GM19025 (cell line): ENCODE measurements around the gene CHST15.

Experiments used
- ATAC-seq: cut with Tn5 transposase; IDR thresholded peaks from one replicate; pipeline ENCODE4 v1.9.1; 2021; ENCODE audit warnings: mild to moderate bottlenecking, low read depth, moderate library complexity; ENCODE audit not compliant: unreplicated experiment

The CHST15 gene

GRCh38 chr10:124003481-124003870, 89.9 kb downstream of the CHST15 start:
- ATAC-seq = no peak

- no peak for ATAC-seq
Measured at GRCh38 chr10:124003070-124003419, 90.4 kb downstream of the CHST15 start.

GRCh38 chr10:124002391-124003069, 90.9 kb downstream of the CHST15 start:
- no peak for ATAC-seq

DNA sequence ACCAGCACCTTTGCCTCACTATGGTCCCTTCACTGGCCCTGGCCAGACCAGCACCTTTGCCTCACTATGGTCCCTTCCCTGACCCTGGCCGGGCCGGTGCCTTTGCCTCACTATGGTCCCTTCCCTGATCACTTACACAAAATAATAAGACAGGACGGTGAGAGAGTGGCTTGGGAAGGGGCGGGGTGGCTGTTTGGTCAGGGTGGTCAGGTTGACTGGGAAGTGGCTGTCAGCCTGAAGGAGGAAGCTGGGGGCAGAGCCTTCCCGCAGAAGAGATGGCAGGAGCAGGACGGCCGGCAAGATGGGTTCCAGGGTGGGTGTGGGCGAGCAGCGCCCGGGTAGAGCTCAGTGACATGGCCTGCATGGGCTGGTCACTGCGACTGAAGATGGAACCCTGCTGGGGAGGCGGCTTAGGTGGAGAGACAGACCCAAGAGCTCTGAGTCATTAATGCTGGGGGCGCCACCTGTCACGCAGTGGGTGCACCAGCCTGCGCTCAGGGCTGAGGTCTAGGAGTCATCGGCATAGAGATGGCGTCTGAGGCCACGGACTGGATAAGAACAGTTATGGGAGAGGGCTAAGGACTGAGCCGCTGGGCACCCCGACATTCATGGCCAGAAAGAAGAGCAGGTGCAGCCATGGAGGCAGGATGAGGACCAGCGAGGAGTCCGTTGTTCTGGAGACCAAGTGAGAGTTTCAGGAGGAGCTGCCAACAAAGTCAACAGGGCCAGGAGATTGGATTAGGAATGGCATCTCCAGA, 91.8 kb downstream of the CHST15 start:
- ATAC-seq = no peak

DNA sequence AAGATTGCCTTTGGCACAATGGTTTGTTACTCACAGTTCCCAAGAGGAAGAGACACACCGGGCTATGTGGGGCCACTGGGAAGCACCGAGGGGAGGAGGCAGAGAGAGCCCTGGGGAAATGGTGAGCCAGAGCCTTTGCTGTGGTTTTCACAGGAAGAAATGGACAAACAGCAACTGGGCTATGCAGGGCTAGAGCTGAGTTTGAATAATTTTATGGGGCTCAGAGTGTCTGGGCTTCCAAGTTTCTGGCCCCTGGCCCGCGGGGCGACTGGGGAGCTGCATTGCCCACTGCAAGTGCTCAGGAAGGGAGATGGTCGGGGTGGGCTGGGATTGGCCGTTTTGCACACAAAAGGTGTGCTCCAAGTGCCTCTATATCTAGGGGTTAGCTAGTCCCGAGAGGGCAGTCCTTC, 92.6 kb downstream of the CHST15 start:
- ATAC-seq = no peak

- no peak for ATAC-seq
Measured at GRCh38 chr10:123999956-124000615, 93.3 kb downstream of the CHST15 start.

DNA sequence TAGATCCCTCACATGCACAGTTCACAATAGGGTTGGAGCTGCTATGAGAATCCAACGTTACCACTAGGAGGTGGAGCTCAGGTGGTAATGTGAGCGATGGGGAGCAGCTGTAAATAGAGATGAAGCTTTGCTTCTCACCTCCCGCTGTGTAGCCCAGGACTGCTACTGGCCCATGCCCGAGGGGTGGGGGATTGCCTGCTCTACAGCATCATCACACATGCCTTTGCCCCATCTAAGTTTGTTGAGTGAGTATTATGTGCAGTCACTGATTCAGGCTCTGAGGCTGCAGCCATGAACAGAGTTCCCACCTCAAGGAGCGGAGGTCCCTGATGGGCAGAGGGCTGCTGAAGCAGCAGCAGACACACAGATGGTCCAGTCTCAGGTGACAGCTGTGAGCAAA, 94.1 kb downstream of the CHST15 start:
- ATAC-seq = no peak

DNA sequence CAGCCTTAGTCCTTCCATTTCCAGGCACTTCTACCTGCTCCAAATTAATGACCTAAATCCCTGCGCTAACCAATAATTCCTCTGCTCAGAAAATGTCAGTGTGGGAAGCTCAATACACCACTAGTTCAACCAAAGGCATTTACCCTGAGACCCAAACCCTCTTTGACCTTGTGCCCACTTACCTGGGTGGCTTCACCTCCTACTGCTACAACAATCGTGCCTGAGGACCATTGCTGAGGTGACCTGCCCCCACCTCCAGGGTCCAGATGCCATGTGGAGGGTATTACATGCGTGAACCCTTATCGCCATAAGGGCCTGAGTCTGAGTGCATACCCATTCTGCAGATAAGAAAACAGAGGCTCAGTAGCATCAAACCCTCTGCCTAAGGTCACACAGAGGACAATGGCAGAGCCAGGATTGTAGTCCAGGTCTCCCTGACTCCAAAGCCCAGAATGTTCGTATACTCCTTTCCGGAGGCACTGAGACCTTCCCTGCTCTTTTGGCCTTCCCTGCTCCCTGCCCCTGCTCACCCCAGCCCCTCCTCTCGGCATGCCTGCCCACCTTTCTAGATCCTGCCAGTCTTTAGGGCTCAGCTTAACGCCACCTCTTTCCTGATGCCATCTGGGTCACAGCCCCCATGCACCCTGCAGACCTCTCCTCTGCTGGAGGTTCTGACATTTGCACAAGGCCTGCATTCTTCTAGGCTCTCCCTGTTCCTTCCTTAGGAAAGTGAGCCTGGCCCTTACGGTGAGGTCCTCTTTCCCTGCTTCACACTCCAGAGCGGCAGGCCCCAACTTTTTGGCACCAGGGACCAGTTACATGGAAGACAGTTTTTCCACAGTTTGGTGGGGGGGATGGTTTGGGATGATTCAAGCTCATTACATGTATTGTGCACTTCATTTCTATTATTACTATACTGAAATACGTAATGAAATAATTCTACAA, 94.9 kb downstream of the CHST15 start:
- no peak for ATAC-seq

DNA sequence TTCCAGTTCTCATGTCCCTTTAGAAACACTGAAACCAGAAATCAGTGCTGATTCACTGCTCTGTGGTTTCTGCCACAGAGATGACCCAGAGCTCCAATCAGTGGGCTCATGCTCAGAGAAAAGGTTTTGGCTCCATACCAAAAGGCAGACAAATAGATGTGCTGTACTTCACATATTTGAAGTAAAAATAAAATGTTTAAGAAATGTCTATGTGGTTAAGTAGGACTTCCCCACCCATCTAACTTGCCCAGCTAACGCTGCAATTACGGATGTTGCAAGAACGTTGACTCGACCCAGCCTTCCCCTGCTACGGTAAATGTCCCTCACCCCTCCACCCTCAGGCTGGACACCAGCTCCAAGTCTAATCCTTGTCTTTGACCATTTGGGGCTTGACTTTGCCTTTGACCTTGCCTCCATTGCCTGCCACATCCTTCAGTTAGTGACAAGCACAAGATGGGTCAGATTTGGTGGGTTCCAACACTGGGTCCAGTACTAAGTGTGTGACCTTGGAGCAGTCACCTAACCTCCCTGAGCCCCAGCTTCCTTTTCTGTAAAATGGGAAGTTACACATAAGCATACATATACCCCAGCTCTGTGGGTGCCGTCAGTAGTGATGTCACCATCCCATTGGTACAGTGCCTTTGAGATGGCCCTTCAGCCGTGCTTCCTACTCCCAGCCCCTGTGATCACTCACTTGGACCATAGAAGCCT, 95.8 kb downstream of the CHST15 start:
- no peak for ATAC-seq

- ATAC-seq = no peak
Measured at GRCh38 chr10:123997013-123997412, 96.4 kb downstream of the CHST15 start.

DNA sequence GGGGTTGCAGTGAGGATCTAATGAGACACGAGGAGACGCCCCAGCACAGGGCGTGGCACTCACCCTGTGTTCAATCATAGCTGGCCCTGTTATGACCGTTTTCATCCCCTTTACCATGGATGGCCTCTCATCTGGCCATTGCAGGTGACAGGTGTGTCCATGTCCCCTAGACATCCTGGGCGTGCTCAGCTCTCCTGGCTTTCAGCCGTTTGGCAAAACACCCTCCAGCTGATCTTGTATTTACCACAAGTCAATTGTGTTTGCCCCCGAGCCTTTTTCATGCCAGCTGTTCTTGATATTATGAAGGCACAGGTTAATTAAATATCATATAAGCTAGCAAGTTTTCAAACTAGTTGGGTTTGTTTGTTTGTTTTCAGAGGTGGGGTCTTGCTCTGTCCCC, 97.1 kb downstream of the CHST15 start:
- no peak for ATAC-seq

DNA sequence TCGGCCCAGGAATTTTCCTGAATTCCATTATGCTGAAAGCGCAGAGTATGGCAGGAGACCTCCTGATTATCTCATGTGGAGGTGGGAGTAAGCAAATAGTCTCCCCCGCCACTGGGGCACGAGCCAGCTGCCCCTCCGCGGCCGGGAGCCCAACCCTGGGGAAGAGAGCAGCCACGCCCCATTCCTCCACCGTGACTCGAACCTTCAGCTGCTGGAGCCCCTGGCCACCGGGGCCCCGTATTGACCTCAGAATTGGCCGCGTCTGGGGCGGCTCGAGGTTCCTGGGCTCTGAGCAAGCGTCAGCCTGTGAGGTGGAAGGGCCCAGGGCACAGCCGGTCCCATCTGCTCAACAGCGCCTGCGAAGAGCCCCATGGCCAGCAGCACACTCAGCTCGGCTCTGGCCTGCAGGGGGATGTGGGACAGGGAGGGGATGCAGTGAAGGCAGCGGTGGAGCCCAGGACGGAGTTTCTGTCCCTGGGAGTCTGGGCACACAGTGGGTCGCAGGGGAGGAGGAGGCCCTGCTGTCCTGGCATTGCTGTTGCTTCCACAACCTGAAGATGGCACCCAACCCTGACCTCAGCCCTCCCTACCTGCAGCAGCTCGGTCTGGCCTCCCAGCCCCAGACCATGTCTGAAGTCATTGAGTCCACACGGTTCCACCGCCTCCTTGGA, 97.8 kb downstream of the CHST15 start:
- no peak for ATAC-seq

- no peak for ATAC-seq
Measured at GRCh38 chr10:123995082-123995460, 98.3 kb downstream of the CHST15 start.

DNA sequence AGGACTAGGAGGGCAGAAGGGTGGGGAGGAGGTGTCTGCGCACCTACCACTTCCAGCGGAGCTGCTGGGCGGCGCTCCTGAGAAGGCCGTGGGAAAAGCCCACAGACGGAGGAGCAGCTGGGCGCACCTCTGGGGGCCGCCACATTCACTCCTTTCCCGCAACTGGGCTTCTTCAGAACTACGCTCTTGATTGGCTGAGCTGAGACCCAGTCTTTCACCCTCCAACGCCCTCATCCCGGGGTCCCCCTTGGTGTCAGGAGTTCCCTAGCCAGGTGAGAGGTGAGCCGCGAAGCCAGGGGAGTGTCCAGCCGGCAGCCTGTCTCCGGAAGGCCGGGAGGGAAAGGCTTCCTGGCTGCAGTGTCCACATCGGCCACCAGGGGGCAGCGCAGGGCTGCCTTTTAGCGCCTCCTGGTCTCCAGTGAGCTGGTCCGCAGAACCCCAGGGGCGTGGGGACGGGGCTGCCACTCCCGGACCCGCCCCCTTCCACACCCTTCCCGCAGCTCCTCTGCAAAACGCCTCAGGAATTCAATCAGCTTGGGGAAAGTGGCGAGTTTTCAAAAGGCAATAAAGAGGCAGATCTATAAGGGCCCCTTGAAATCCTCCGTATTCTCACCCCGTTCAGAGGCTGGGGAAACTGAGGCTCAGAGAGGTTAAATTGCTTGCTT, 98.8 kb downstream of the CHST15 start:
- ATAC-seq = no peak

- no peak for ATAC-seq
Measured at GRCh38 chr10:123993534-123994416, 99.6 kb downstream of the CHST15 start.

DNA sequence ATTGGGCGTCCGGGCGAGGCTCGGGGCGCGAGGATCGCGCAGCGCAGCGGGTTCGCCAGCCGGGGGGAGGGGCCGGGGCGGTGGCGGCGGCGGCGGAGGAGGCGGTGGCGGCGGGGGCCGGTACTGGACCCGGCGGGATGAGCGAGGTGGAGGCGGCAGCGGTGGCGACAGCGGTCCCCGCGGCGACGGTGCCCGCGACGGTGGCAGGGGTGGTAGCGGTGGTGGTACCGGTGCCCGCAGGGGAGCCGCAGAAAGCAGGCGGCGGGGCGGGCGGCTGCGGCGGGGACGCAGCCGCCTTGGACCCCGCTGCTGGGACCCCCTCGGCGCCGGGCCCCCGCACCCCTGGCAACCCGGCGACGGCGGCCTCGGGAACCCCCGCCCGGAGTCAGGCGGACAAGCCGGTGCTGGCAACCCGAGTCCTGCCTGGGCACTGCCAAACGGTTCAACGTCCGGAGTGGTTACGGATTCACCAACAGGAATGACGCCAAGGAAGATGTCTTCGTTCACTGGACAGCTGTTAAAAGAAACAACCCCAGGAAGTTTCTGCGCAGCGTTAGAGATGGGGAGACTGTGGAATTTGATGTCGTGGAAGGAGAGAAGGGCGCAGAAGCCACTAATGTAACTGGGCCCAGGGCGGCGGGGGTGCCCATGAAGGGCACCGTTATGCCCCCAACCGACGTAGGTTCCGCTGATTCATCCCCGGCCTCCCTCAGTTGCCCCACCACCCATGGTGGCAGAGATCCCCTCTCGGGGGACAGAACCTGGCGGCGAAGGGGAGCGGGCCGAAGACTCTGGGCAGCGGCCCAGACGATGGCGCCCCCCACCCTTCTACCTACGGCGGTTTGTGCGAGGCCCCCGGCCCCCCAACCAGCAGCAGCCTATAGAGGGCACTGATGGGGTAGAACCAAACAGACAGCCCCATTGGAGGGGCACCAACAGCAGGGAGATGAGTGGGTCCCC, 101.5 kb downstream of the CHST15 start:
- ATAC-seq = no peak

DNA sequence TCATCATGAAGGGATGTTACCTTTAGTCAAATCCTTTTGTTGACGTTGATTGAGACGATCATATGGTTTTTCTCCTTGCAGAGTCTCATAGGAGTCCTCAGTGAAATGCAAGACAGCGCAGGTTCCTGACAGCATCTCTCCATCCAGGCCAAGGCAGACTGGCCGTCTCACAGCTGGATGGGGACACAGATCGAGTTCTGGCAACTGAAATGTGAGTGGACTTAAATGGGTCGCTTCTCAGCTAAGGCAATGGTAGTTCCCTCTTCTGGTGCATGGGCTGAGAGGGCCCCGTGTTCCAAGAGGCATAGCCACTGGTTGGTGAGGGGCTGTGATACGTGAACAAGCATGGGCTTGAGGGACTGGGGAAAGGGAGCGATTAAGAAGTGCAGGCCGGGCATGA, 102.5 kb downstream of the CHST15 start:
- ATAC-seq = no peak
